HG02763 (cell line): ENCODE results near the gene ACSM2A.
"Not testable (repeated sequence)": the region's sequence is repeated elsewhere in the genome, so short reads cannot be mapped to it uniquely, and the experiment has no call there.

Experiments
- ATAC-seq: cut with Tn5 transposase; IDR thresholded peaks from one replicate; pipeline ENCODE4 v1.9.1; 2021; ENCODE audit warnings: mild to moderate bottlenecking, moderate library complexity; ENCODE audit not compliant: unreplicated experiment

The ACSM2A gene

GRCh38 chr16:20453633-20454032, 2.3 kb downstream of the ACSM2A start:
- ATAC-seq, result not testable (repeated sequence)

DNA sequence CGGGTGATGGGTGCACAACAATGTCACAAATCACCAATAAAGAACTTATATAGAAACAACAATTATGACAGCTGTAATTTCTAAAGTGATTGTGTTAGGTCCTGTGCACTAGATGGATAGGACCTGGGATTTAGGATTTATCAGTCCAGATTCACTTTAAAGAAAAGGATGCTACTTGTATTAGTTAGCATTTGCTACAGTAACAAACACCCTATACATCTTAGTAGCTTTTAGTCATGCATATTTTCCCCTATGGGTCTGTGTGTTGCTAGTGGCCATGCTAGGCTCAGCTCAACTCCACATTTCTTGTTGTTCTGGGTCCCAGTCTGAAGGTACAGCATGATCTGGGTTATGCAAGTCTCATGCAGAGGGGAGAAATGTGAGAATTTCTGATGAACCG, 7.9 kb downstream of the ACSM2A start:
- ATAC-seq, result not testable (repeated sequence)

- ATAC-seq, result not testable (repeated sequence)
These were observed 9.0 kb downstream of the ACSM2A start for GRCh38 chr16:20460313-20460712.

- not testable (repeated sequence) for ATAC-seq
These were observed 17.6 kb downstream of the ACSM2A start for GRCh38 chr16:20468954-20469353.

GRCh38 chr16:20469930-20470329, 18.6 kb downstream of the ACSM2A start:
- not testable (repeated sequence) for ATAC-seq

GRCh38 chr16:20470732-20471131, 19.4 kb downstream of the ACSM2A start:
- not testable (repeated sequence) for ATAC-seq

GRCh38 chr16:20477188-20477744, 25.9 kb downstream of the ACSM2A start:
- ATAC-seq, result not testable (repeated sequence)

- not testable (repeated sequence) for ATAC-seq
These were observed 32.7 kb downstream of the ACSM2A start for GRCh38 chr16:20483989-20484388.

GRCh38 chr16:20484726-20485125, 33.4 kb downstream of the ACSM2A start:
- no peak for ATAC-seq

- ATAC-seq, result no peak
These were observed 34.1 kb downstream of the ACSM2A start for GRCh38 chr16:20485408-20485807.

DNA sequence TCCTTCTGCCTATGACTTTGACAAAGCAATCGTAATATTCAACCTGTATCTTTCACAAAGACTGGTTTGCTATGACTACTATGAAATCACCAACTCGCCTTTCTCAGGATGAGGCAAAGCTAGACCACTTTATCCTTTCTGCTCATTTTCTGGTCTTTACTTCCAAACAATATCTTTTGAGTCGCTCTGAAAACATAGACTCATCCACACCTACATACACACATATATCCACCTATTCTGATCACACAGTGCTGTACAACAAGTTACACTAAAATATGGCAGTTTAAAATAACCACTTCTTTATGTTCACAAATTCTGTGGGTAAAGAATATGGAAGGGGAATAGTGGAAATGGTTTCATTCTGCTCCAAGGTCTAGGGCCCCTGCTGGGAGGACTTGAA, 39.7 kb downstream of the ACSM2A start:
- ATAC-seq, result not testable (repeated sequence)

- not testable (repeated sequence) for ATAC-seq
These were observed 40.1 kb downstream of the ACSM2A start for GRCh38 chr16:20491448-20491847.

GRCh38 chr16:20504418-20504817, 53.1 kb downstream of the ACSM2A start:
- no peak for ATAC-seq

DNA sequence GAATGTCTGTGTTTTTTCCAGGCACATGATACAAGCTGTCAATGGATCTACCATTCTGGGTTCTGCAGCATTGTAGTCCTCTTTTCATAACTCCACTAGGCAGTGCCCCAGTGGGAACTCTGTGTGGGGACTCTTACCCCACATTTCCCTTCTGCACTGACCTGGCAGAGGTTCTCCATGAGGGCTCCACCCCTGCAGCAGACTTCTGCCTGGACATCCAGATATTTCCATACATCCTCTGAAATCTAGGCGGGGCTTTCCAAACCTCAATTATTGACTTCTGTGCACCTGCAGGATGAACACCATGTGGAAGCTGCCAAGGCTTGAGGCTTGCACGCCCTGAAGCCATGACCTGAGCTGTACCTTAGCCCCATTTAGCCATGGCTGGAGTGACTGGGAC, 56.0 kb downstream of the ACSM2A start:
- no peak for ATAC-seq

GRCh38 chr16:20510323-20510722, 59.0 kb downstream of the ACSM2A start:
- no peak for ATAC-seq

DNA sequence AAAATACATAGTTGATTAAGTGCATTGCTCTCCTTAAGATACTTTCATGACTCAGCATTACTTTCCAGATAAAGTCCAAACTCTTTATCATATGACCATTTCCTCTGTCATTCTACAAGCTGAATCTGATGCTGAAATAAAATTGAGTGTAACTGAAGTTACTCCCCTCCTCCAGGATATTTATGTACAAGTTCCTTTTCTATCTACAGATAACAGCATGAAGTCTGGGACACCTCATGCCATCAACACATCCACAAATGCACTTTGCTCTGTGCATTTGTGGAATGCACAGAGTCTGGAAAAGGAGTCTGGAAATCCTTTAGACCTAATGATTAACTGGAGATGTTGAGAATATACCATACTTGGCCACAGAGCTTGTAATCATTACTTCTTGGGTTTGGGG, 64.4 kb downstream of the ACSM2A start:
- no peak for ATAC-seq

- no peak for ATAC-seq
These were observed 65.8 kb downstream of the ACSM2A start for GRCh38 chr16:20517149-20517548.

DNA sequence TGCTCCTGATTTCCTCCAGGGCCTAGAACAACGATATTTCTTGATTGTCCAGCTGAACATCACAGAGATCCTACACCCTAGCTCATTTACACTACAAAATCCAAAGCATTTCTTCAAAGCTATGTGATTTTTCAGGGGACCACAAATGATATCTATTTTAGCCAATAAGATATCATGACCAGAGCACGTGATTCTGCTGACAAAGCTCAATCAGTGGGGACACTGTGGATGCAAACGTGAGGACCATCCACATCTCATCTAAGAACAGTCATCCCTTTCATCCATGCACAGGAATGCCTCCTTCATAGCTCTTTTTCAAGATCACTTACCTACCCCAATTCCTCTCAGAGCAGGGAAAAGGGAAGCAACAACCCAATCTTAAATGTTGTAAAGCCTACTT, 67.9 kb downstream of the ACSM2A start:
- ATAC-seq, result no peak

- no peak for ATAC-seq
These were observed 68.8 kb downstream of the ACSM2A start for GRCh38 chr16:20520103-20520502.

DNA sequence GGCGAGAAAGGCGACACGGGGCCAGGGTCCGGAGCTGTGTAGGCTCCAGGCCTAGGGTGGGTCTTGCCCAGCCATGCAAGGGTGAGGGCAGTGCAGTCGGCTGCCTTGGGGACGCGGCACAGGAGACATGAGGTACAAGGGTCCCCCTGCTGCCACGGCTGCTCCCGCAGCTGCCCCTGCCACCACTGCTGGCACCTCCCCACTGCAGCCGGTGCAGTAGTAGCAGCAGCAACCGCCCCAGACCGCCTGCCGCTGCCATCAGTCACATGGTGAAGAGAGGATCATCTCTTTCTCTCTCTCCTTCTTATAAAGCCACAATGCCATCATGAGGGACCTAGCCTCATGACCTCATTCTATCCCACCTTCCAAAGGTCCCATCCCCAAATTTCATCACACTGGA, 80.5 kb downstream of the ACSM2A start:
- not testable (repeated sequence) for ATAC-seq

GRCh38 chr16:20532284-20532792, 81.0 kb downstream of the ACSM2A start:
- ATAC-seq, result not testable (repeated sequence)

DNA sequence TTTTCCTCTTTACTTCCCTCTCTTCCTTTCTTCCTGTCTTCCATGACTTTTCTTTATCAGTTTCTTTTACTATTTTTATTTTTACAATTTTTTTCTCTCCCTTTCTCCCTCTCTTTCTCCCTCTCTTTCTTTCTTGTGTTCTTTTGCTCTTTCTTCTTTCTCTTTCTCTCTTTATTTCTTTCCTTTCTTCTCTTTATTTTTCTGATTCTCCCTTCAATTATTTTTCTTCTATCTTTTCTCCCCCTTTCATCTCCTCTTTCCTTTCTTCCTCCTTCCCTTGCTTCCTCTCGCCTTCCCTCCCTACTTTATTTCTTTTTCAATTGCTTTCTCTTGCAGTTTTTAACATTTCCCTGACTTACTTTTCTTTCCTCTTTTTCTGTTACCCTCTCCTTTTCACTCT, 85.3 kb downstream of the ACSM2A start:
- not testable (repeated sequence) for ATAC-seq
